PFSK-1 (cell line): Measurements from ENCODE around the gene USP27X.

ENCODE experiments used
- FOXP2 ChIP-seq: optimal IDR thresholded peaks from 2 replicates; pipeline ENCODE3; 2011; ENCODE audit warnings: borderline replicate concordance, control low read depth, inconsistent platforms; ENCODE audit not compliant: insufficient read depth; ENCODE audit errors: extremely low read length, extremely low read depth
- POLR2AphosphoS5 ChIP-seq: IDR thresholded peaks from 2 replicates; pipeline ENCODE4 v1.6.1; 2012; ENCODE audit warnings: low read depth, mild to moderate bottlenecking, control low read depth, low read length, moderate library complexity
- REST ChIP-seq, 2 experiments: IDR thresholded peaks; 2 replicates each; pipeline versions ENCODE4 v1.6.1 to v1.8.0; 2011 to 2012; ENCODE audit warnings: low read depth in 2 of 2, low read length in 2 of 2, control low read depth in 1 of 2, inconsistent platforms in 1 of 2, mild to moderate bottlenecking in 1 of 2, moderate library complexity in 1 of 2; ENCODE audit not compliant: insufficient read depth in 1 of 2
- SIN3A ChIP-seq: IDR thresholded peaks from 2 replicates; pipeline ENCODE4 v1.6.1; 2012; ENCODE audit warnings: mild to moderate bottlenecking, low read length, moderate library complexity, borderline replicate concordance; ENCODE audit not compliant: insufficient read depth
- TAF1 ChIP-seq: IDR thresholded peaks from 2 replicates; pipeline ENCODE4 v1.6.1; 2012; ENCODE audit warnings: low read length, control low read depth, borderline replicate concordance; ENCODE audit not compliant: insufficient read depth

The USP27X gene

GRCh38 chrX:49879656-49880277, 483 bp downstream of the USP27X start:
- no peak for TF ChIP-seq TAF1
- no peak for TF ChIP-seq POLR2AphosphoS5
- TF ChIP-seq FOXP2: no peak
- no peak for TF ChIP-seq REST (IDR thresholded peaks at IDR 0.05; ENCODE audit: insufficient read depth in 1 of 2, low read depth in 2 of 2, low read length in 2 of 2)
- TF ChIP-seq SIN3A: no peak

DNA sequence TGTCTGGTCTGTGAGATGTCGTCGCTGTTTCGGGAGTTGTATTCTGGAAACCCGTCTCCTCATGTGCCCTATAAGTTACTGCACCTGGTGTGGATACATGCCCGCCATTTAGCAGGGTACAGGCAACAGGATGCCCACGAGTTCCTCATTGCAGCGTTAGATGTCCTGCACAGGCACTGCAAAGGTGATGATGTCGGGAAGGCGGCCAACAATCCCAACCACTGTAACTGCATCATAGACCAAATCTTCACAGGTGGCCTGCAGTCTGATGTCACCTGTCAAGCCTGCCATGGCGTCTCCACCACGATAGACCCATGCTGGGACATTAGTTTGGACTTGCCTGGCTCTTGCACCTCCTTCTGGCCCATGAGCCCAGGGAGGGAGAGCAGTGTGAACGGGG, 1.4 kb downstream of the USP27X start:
- TF ChIP-seq POLR2AphosphoS5: no peak
- TF ChIP-seq REST (IDR thresholded peaks at IDR 0.05; ENCODE audit: insufficient read depth in 1 of 2, low read depth in 2 of 2, low read length in 2 of 2): no peak
- no peak for TF ChIP-seq FOXP2
- no peak for TF ChIP-seq TAF1
- TF ChIP-seq SIN3A: no peak

DNA sequence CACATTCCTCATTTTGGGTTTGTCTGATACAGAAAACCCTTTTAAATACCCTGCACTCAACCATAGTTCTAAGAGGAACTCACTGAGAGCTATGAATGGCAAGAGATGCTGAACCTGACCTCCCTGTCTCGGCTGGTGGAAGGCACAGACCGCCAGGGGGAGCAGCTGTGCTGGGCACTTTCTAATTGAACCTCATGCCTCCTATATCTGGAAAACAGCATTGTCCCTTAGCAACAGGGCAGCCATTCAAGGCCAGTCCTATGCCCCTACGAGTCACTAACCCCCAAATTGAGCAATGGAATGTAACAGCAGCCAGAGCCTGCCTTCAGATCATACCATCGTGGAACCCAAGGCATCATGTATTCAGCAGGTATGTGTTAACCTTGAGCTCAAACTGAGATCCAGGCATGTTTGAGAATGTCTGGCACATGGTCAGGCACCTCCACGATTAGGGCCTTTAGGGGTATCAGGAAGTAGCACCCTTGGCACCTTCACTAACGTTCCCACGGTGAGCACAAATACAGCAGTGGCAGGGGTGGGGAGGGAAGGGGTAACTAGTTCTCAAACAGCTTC, 5.1 kb downstream of the USP27X start:
- TF ChIP-seq REST (IDR thresholded peaks at IDR 0.05; ENCODE audit: insufficient read depth in 1 of 2, low read depth in 2 of 2, low read length in 2 of 2) (no peak), POLR2AphosphoS5 (no peak), SIN3A (no peak), FOXP2 (no peak), TAF1 (no peak)

- TF ChIP-seq REST (IDR thresholded peaks at IDR 0.05; ENCODE audit: insufficient read depth in 1 of 2, low read depth in 2 of 2, low read length in 2 of 2) (no peak), TAF1 (no peak), SIN3A (no peak), FOXP2 (no peak), POLR2AphosphoS5 (no peak)
Observed at GRCh38 chrX:49892542-49892941, 13.3 kb downstream of the USP27X start.

- TF ChIP-seq SIN3A (no peak), POLR2AphosphoS5 (no peak), REST (IDR thresholded peaks at IDR 0.05; ENCODE audit: insufficient read depth in 1 of 2, low read depth in 2 of 2, low read length in 2 of 2) (no peak), TAF1 (no peak), FOXP2 (no peak)
Observed at GRCh38 chrX:49896951-49897350, 17.7 kb downstream of the USP27X start.
